ENCODE measurements around the gene DAP.
A peak's percentile ranks its signal among the peaks of the same experiment; 100 is the strongest.
"Not testable (repeated sequence)": the region's sequence is repeated elsewhere in the genome, so short reads cannot be mapped to it uniquely, and the experiment has no call there.

The DAP gene

GRCh38 chr5:10793785-10794184, 32.8 kb upstream of the DAP start:
- Histone ChIP-seq H3K27ac (no peak overlapping the region), H3K9me3 (no peaks in the 10 kb centered on the region), H3K27me3 (no peaks in the 10 kb centered on the region), H3K4me1 (peaks cover 0 to 12% (median 7%) of the 10 kb centered on the region in 4 donors), H3K36me3 (no peaks in the 10 kb centered on the region), H3K4me3 (no peak overlapping the region)
- TF ChIP-seq, protein P1, sequence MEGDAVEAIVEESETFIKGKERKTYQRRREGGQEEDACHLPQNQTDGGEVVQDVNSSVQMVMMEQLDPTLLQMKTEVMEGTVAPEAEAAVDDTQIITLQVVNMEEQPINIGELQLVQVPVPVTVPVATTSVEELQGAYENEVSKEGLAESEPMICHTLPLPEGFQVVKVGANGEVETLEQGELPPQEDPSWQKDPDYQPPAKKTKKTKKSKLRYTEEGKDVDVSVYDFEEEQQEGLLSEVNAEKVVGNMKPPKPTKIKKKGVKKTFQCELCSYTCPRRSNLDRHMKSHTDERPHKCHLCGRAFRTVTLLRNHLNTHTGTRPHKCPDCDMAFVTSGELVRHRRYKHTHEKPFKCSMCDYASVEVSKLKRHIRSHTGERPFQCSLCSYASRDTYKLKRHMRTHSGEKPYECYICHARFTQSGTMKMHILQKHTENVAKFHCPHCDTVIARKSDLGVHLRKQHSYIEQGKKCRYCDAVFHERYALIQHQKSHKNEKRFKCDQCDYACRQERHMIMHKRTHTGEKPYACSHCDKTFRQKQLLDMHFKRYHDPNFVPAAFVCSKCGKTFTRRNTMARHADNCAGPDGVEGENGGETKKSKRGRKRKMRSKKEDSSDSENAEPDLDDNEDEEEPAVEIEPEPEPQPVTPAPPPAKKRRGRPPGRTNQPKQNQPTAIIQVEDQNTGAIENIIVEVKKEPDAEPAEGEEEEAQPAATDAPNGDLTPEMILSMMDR (IDR thresholded peaks at IDR 0.05), result no peak
- intact Hi-C loops (cut with DNase I; ENCODE audit: low total_unique reads), result no loop called here
- DNase-seq, result no peak

- no peak for DNase-seq
- Histone ChIP-seq H3K27me3 (no peaks in the 10 kb centered on the region), H3K4me3 (no peak overlapping the region), H3K4me1 (peaks cover 0 to 14% (median 8%) of the 10 kb centered on the region in 4 donors), H3K9me3 (no peaks in the 10 kb centered on the region), H3K27ac (no peak overlapping the region), H3K36me3 (no peaks in the 10 kb centered on the region)
- intact Hi-C loops (cut with DNase I; ENCODE audit: low total_unique reads), result no loop called here
- TF ChIP-seq, protein P1 (IDR thresholded peaks at IDR 0.05), result no peak
Observed at GRCh38 chr5:10792336-10792735, 31.3 kb upstream of the DAP start.

GRCh38 chr5:10789726-10790125, 28.7 kb upstream of the DAP start:
- Histone ChIP-seq H3K27me3 (no peaks in the 10 kb centered on the region), H3K27ac (peak overlapping the region in 1 of 2 donors; percentile 18), H3K9me3 (no peaks in the 10 kb centered on the region), H3K4me3 (no peak overlapping the region), H3K36me3 (no peaks in the 10 kb centered on the region), H3K4me1 (peaks cover 0 to 14% (median 8%) of the 10 kb centered on the region in 4 donors)
- TF ChIP-seq, protein P1 (IDR thresholded peaks at IDR 0.05), result no peak
- intact Hi-C loops (cut with DNase I; ENCODE audit: low total_unique reads), result no loop called here
- DNase-seq, result no peak

- H3K27me3 ChIP-seq, result no peaks in the 10 kb centered on the region
- peak in 1 of 2 donors; percentile 55 for DNase-seq
- no peaks in the 10 kb centered on the region for H3K9me3 ChIP-seq
- H3K4me1 ChIP-seq, result peaks cover 0 to 14% (median 8%) of the 10 kb centered on the region in 4 donors
- H3K36me3 ChIP-seq, result no peaks in the 10 kb centered on the region
- no peak overlapping the region for H3K4me3 ChIP-seq
- TF ChIP-seq, protein P1 (IDR thresholded peaks at IDR 0.05), result no peak
- intact Hi-C loops (cut with DNase I; ENCODE audit: low total_unique reads), result no loop called here
- H3K27ac ChIP-seq, result peak overlapping the region in 1 of 2 donors; percentile 18
Observed at GRCh38 chr5:10789021-10789420, 28.0 kb upstream of the DAP start.

GRCh38 chr5:10788358-10788757, 27.3 kb upstream of the DAP start:
- no peaks in the 10 kb centered on the region for H3K27me3 ChIP-seq
- no peak overlapping the region for H3K27ac ChIP-seq
- TF ChIP-seq, protein P1 (IDR thresholded peaks at IDR 0.05), result no peak
- no peaks in the 10 kb centered on the region for H3K9me3 ChIP-seq
- no peaks in the 10 kb centered on the region for H3K36me3 ChIP-seq
- no peak for DNase-seq
- H3K4me1 ChIP-seq, result peaks cover 0 to 14% (median 8%) of the 10 kb centered on the region in 4 donors
- intact Hi-C loops (cut with DNase I; ENCODE audit: low total_unique reads), result no loop called here
- H3K4me3 ChIP-seq, result no peak overlapping the region

DNA sequence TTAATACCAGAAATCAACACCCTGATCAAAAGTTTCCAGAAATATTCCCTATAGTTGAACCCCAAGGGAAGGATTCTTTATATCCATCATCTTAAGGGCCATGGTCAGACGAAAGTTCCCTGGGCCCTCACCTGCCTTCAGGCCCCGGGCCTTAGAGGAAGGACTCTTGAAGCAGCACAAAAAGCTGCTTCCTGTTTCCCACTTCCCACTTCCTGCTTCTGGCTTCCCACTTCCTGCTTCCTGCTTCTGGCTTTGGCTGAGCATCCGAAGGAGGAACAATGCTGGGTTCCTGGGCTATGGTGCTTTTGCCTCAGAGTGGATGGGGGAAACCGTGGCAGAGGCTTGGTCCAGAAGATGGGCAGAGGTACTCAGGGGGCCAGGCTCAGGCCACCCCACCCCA, 25.8 kb upstream of the DAP start:
- H3K27ac ChIP-seq, result no peak overlapping the region
- intact Hi-C loops (cut with DNase I; ENCODE audit: low total_unique reads), result no loop called here
- no peaks in the 10 kb centered on the region for H3K27me3 ChIP-seq
- H3K4me1 ChIP-seq, result peaks cover 0 to 14% (median 8%) of the 10 kb centered on the region in 4 donors
- H3K36me3 ChIP-seq, result no peaks in the 10 kb centered on the region
- DNase-seq, result no peak
- no peak overlapping the region for H3K4me3 ChIP-seq
- no peaks in the 10 kb centered on the region for H3K9me3 ChIP-seq
- TF ChIP-seq, protein P1 (IDR thresholded peaks at IDR 0.05), result no peak

GRCh38 chr5:10780208-10780607, 19.2 kb upstream of the DAP start:
- H3K27me3 ChIP-seq; H3K4me1 ChIP-seq; DNase-seq; H3K27ac ChIP-seq; H3K9me3 ChIP-seq; H3K36me3 ChIP-seq; intact Hi-C loops (cut with DNase I; ENCODE audit: low total_unique reads); H3K4me3 ChIP-seq: not testable (repeated sequence)

Data from tibial artery (tissue), 4 donors.